ENCODE data around the gene RNASEL. TPM values are rescaled to one million over a fixed set of nuclear protein-coding genes. Genes with fewer than 3 reads are reported as not detected.

RNASEL gene
- total and polyA plus RNA-seq, 2 donors (not counting 3 experiments of a cell fraction or from before 2014, with no cell fraction given): 0.59 to 1.9 TPM

DNA sequence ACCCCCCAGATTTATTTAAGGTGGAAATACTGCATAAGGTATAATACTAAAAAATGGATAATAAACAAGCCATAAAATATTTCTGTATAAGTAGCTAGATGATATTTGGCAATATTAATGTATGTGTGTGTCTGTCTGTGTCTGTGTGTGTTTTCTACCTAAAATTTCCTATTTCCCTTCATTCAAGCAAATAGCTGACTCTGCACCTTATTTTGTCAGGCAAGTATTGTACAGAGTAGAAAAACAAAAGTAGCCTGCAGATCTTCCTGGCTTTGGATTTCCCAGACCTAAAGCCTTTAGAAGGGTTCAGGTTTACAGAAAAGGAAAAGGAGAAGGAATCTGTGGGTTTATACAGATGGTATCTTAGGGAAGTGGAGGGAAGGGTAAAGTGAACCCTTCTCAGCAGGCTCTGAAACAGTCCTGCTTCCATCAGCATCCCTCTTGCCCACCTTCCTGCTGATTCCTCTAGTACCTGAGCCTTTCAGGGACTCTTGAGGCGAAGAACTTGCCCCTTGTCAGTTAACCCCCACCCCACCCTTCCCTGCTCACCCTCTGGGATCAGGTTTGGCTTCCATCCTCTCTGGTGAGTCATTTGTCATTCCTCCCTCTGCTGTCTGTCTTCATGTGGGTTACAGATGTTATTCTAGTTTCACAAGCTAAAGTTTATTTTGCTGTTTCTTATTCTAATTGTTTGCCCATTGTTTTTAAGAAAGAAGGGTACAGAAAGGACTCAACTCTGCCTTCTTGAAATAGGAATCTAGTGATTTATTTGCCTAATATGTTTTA, 36.9 kb upstream of the RNASEL start:
- H3K79me2 ChIP-seq (ENCODE audit: control insufficient read depth, insufficient read depth, low read length): no peaks in the 10 kb centered on the region
- H3K9ac ChIP-seq (replicated peaks; ENCODE audit: extremely low read depth, insufficient read depth, low read length): no peak overlapping the region
- FAIRE-seq (no peak), DNase-seq (ENCODE audit: low read depth, low spot score) (no peak)
- H3K9me1 ChIP-seq (replicated peaks; ENCODE audit: control insufficient read depth, extremely low read depth, insufficient read depth, low read length): no peaks in the 10 kb centered on the region
- ChIA-PET POLR2A (no interaction called here), CTCF (interaction anchor here (0.8 to 1.6 kb wide), 3 partner anchors 9 to 38 kb away, joined by 3 to 7 read pairs (median 4); no protein-coding TSS in a partner anchor)
- no peak overlapping the region for H3K4me2 ChIP-seq (ENCODE audit: insufficient read depth, low read length)
- intact Hi-C loops (cut with micrococcal nuclease) (no loop called here), dilution Hi-C loops (cut with MboI; ENCODE audit: extremely low pct_ligation_motif_present, low sequenced_read_pairs) (no loop called here)
- no peak overlapping the region for H3K4me3 ChIP-seq (replicated peaks in 1 of 3; ENCODE audit: insufficient read depth in 1 of 3, low read depth in 1 of 3, low read length in 3 of 3)
- H3K36me3 ChIP-seq (ENCODE audit: control insufficient read depth in 2 of 2, extremely low read depth in 1 of 2, insufficient read depth in 2 of 2, low read length in 2 of 2): no peaks in the 10 kb centered on the region
- no peaks in the 10 kb centered on the region for H3K4me1 ChIP-seq (ENCODE audit: control insufficient read depth, extremely low read depth, insufficient read depth, low read length)
- no peaks in the 10 kb centered on the region for H3K9me3 ChIP-seq (replicated peaks; ENCODE audit: control insufficient read depth, insufficient read depth, low read length)
- no peaks in the 10 kb centered on the region for H4K20me1 ChIP-seq (replicated peaks; ENCODE audit: control insufficient read depth, extremely low read depth, insufficient read depth, low read length)
- BruUV-seq (replicated peaks): no TSS peak
- peaks cover 1 to 5% of the 10 kb centered on the region in 2 experiments for H3K27me3 ChIP-seq (ENCODE audit: control insufficient read depth in 2 of 2, insufficient read depth in 2 of 2, low read length in 2 of 2)
- TF ChIP-seq POLR2A (IDR thresholded peaks at IDR 0.05; ENCODE audit: low read depth, low read length): no peak
- TF ChIP-seq EZH2 (IDR thresholded peaks at IDR 0.05; ENCODE audit: borderline replicate concordance, low read depth, low read length, severe bottlenecking): no peak
- TF ChIP-seq JUN (IDR thresholded peaks at IDR 0.05; ENCODE audit: borderline replicate concordance, insufficient read depth, insufficient read length, low read depth): no peak
- TF ChIP-seq, protein P1, sequence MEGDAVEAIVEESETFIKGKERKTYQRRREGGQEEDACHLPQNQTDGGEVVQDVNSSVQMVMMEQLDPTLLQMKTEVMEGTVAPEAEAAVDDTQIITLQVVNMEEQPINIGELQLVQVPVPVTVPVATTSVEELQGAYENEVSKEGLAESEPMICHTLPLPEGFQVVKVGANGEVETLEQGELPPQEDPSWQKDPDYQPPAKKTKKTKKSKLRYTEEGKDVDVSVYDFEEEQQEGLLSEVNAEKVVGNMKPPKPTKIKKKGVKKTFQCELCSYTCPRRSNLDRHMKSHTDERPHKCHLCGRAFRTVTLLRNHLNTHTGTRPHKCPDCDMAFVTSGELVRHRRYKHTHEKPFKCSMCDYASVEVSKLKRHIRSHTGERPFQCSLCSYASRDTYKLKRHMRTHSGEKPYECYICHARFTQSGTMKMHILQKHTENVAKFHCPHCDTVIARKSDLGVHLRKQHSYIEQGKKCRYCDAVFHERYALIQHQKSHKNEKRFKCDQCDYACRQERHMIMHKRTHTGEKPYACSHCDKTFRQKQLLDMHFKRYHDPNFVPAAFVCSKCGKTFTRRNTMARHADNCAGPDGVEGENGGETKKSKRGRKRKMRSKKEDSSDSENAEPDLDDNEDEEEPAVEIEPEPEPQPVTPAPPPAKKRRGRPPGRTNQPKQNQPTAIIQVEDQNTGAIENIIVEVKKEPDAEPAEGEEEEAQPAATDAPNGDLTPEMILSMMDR (IDR thresholded peaks at IDR 0.05; ENCODE audit: extremely low read depth in 1 of 2, insufficient read depth in 1 of 2, low read depth in 1 of 2, low read length in 2 of 2): no peak
- H2AFZ ChIP-seq (ENCODE audit: low read depth, low read length): no peak overlapping the region
- H3K27ac ChIP-seq (ENCODE audit: insufficient read depth, low read depth, low read length): no peak overlapping the region

DNA sequence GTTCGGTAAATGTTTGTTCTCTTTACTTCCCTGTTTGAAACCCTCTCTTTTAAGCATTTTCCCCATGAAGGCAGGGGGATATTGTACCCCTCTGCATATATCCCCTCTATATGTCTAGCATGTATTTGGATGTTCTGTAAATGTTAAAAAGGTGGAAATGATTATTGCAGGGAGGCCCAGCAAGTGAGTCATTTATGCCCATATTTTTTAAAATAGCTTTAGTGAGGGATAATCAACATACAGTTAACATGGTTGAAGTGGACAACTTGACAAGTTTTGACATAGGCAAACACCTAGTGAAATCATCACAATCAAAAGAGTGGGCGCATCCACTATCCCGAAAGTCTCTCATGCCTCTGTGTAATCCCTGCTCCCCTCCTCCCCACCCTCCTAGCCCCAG, 36.0 kb upstream of the RNASEL start:
- no peak overlapping the region for H3K9ac ChIP-seq (replicated peaks; ENCODE audit: extremely low read depth, insufficient read depth, low read length)
- TF ChIP-seq POLR2AphosphoS5 (IDR thresholded peaks at IDR 0.05; ENCODE audit: insufficient read depth, low read depth, low read length): no peak
- TF ChIP-seq JUN (IDR thresholded peaks at IDR 0.05; ENCODE audit: borderline replicate concordance, insufficient read depth, insufficient read length, low read depth): no peak
- no peak for TF ChIP-seq GATA2 (IDR thresholded peaks at IDR 0.05; ENCODE audit: insufficient read depth, insufficient read length, low read depth, low read length)
- TF ChIP-seq FOS (IDR thresholded peaks at IDR 0.05; ENCODE audit: borderline replicate concordance, insufficient read depth, low read length): no peak
- TF ChIP-seq EZH2 (IDR thresholded peaks at IDR 0.05; ENCODE audit: borderline replicate concordance, low read depth, low read length, severe bottlenecking): no peak
- TF ChIP-seq, protein P2, sequence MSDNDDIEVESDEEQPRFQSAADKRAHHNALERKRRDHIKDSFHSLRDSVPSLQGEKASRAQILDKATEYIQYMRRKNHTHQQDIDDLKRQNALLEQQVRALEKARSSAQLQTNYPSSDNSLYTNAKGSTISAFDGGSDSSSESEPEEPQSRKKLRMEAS (IDR thresholded peaks at IDR 0.05; ENCODE audit: insufficient read depth, insufficient read length): no peak
- TF ChIP-seq POLR2A (IDR thresholded peaks at IDR 0.05; ENCODE audit: low read depth, low read length): no peak
- no peak for TF ChIP-seq MYC (IDR thresholded peaks at IDR 0.05; ENCODE audit: low read depth, low read length)
- peaks cover 1 to 5% of the 10 kb centered on the region in 2 experiments for H3K27me3 ChIP-seq (ENCODE audit: control insufficient read depth in 2 of 2, insufficient read depth in 2 of 2, low read length in 2 of 2)
- H3K4me2 ChIP-seq (ENCODE audit: insufficient read depth, low read length): no peak overlapping the region
- no peak for FAIRE-seq
- H3K9me1 ChIP-seq (replicated peaks; ENCODE audit: control insufficient read depth, extremely low read depth, insufficient read depth, low read length): no peaks in the 10 kb centered on the region
- dilution Hi-C loops (cut with MboI; ENCODE audit: extremely low pct_ligation_motif_present, low sequenced_read_pairs): no loop called here
- no peaks in the 10 kb centered on the region for H3K36me3 ChIP-seq (ENCODE audit: control insufficient read depth in 2 of 2, extremely low read depth in 1 of 2, insufficient read depth in 2 of 2, low read length in 2 of 2)
- no peak for DNase-seq (ENCODE audit: low read depth, low spot score)
- intact Hi-C loops (cut with micrococcal nuclease): no loop called here
- H3K4me1 ChIP-seq (ENCODE audit: control insufficient read depth, extremely low read depth, insufficient read depth, low read length): no peaks in the 10 kb centered on the region
- no peaks in the 10 kb centered on the region for H4K20me1 ChIP-seq (replicated peaks; ENCODE audit: control insufficient read depth, extremely low read depth, insufficient read depth, low read length)
- H3K27ac ChIP-seq (ENCODE audit: insufficient read depth, low read depth, low read length): no peak overlapping the region
- no peak overlapping the region for H3K4me3 ChIP-seq (replicated peaks in 1 of 3; ENCODE audit: insufficient read depth in 1 of 3, low read depth in 1 of 3, low read length in 3 of 3)
- no TSS peak for BruUV-seq (replicated peaks)
- H3K79me2 ChIP-seq (ENCODE audit: control insufficient read depth, insufficient read depth, low read length): no peaks in the 10 kb centered on the region
- no peaks in the 10 kb centered on the region for H3K9me3 ChIP-seq (replicated peaks; ENCODE audit: control insufficient read depth, insufficient read depth, low read length)
- ChIA-PET POLR2A (no interaction called here), CTCF (interaction anchor here (1.4 to 1.6 kb wide), 2 partner anchors 8 to 39 kb away, joined by 4 to 7 read pairs; no protein-coding TSS in a partner anchor)
- H2AFZ ChIP-seq (ENCODE audit: low read depth, low read length): no peak overlapping the region
